ENCODE data around the gene SLC5A10. TPM values are rescaled to one million over a fixed set of nuclear protein-coding genes. Genes with fewer than 3 reads are reported as not detected.

SLC5A10 gene
- total RNA-seq, 1 experiment from 2014 or later: not detected

DNA sequence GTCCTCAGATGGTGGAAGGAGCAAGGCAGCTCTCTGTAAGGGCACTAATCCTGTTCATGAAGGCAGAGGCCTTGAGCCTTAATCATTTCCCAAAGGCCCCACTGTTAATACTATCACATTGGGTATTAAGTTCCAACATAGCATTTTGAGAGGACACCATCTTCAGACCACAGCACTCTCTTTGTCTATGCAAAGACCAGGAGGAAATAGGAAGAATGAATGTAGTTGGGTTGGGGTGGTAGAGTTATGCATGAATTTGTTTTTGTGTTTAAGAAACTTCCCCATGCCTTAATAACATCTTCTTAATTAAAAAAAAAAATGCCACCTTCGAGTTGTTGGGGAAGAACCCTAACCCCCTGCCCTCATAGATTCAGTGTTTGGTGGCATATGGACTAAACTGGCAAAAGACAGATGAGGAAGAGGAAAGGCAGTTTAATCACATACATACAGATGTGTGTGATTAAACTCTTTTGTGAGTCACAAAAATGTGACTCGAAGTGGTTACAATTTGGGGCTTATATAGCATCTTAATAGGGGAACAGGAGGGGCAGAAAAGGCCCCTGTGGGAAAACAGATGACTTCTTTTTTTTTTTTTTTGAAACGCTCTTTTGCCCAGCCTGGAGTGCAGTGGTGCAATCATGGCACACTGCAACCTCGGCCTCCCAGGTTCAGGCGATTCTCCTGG, 35.0 kb upstream of the SLC5A10 start:
- Mint-ChIP-seq H3K4me3 (no peak overlapping the region), H3K27ac (no peak overlapping the region)
- no CpG with 5 or more reads among the region's 5 CpGs for WGBS (ENCODE audit: extremely low coverage, insufficient read length, low lambda C conversion rate)

More for the DNA sequence above, 35.0 kb upstream of the SLC5A10 start:
- Histone ChIP-seq H2BK12ac (ENCODE audit: insufficient read length, low read depth, low read length) (no peak overlapping the region), H3K18ac (ENCODE audit: insufficient read length, low read depth, low read length) (no peak overlapping the region), H3K23ac (ENCODE audit: insufficient read length, low read depth, low read length) (no peak overlapping the region), H3T11ph (ENCODE audit: low read length) (no peak overlapping the region), H3K27ac (ENCODE audit: insufficient read length, low read depth, low read length) (no peak overlapping the region), H2BK15ac (ENCODE audit: low read depth, low read length) (no peak overlapping the region), H3K79me2 (ENCODE audit: insufficient read depth, low read length) (no peaks in the 10 kb centered on the region), H3K56ac (ENCODE audit: insufficient read length, low read depth, low read length) (no peak overlapping the region), H2BK5ac (ENCODE audit: insufficient read length, low read length) (no peak overlapping the region), H2AFZ (ENCODE audit: low read length) (no peak overlapping the region), H3K79me1 (ENCODE audit: insufficient read depth, low read depth, low read length, poor library complexity, severe bottlenecking) (no peaks in the 10 kb centered on the region), H4K5ac (ENCODE audit: insufficient read length, low read depth, low read length) (no peak overlapping the region), H3K9me3 (ENCODE audit: control insufficient read depth, low read depth, low read length) (no peaks in the 10 kb centered on the region), H3K4me1 (ENCODE audit: insufficient read depth, low read length) (no peaks in the 10 kb centered on the region), H3K27me3 (ENCODE audit: insufficient read depth, low read length) (no peaks in the 10 kb centered on the region), H2BK20ac (ENCODE audit: low read depth, low read length, poor library complexity, severe bottlenecking) (no peak overlapping the region), H3K4ac (ENCODE audit: low read depth, low read length) (no peak overlapping the region), H3K23me2 (ENCODE audit: insufficient read length, low read depth, low read length, poor library complexity, severe bottlenecking) (no peaks in the 10 kb centered on the region), H4K20me1 (ENCODE audit: control insufficient read depth, insufficient read depth, insufficient read length) (no peaks in the 10 kb centered on the region), H4K8ac (replicated peaks; ENCODE audit: insufficient read length, low read depth, low read length) (no peak overlapping the region), H2BK120ac (ENCODE audit: low read depth, low read length, poor library complexity, severe bottlenecking) (no peak overlapping the region), H3K4me2 (ENCODE audit: insufficient read depth, insufficient read length, low read length) (no peak overlapping the region), H3K9ac (ENCODE audit: extremely low read depth, insufficient read length, low read length) (no peak overlapping the region), H4K91ac (ENCODE audit: insufficient read length, low read depth, low read length) (no peak overlapping the region), H2AK5ac (ENCODE audit: insufficient read length, low read length) (no peak overlapping the region), H3K14ac (ENCODE audit: insufficient read depth, low read length) (no peak overlapping the region)
- Mint-ChIP-seq H3K36me3 (ENCODE audit: insufficient read depth in 1 of 3, low read depth in 3 of 3) (peaks cover 23 to 58% (median 56%) of the 10 kb centered on the region in 3 experiments; a peak in 6 of 7 replicates), H3K27me3 (ENCODE audit: low read depth) (no peaks in the 10 kb centered on the region; the same call in 1 of the 2 replicates), H3K9me3 (no peaks in the 10 kb centered on the region), H3K4me1 (no peaks in the 10 kb centered on the region)
- TF ChIP-seq, protein P1, sequence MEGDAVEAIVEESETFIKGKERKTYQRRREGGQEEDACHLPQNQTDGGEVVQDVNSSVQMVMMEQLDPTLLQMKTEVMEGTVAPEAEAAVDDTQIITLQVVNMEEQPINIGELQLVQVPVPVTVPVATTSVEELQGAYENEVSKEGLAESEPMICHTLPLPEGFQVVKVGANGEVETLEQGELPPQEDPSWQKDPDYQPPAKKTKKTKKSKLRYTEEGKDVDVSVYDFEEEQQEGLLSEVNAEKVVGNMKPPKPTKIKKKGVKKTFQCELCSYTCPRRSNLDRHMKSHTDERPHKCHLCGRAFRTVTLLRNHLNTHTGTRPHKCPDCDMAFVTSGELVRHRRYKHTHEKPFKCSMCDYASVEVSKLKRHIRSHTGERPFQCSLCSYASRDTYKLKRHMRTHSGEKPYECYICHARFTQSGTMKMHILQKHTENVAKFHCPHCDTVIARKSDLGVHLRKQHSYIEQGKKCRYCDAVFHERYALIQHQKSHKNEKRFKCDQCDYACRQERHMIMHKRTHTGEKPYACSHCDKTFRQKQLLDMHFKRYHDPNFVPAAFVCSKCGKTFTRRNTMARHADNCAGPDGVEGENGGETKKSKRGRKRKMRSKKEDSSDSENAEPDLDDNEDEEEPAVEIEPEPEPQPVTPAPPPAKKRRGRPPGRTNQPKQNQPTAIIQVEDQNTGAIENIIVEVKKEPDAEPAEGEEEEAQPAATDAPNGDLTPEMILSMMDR (conservative IDR thresholded peaks at IDR 0.05): no peak
- no peak for DNase-seq
